Measurements from ENCODE around the gene PGLYRP3.
"Not testable (repeated sequence)": the region's sequence is repeated elsewhere in the genome, so short reads cannot be mapped to it uniquely, and the experiment has no call there.

Gene PGLYRP3

DNA sequence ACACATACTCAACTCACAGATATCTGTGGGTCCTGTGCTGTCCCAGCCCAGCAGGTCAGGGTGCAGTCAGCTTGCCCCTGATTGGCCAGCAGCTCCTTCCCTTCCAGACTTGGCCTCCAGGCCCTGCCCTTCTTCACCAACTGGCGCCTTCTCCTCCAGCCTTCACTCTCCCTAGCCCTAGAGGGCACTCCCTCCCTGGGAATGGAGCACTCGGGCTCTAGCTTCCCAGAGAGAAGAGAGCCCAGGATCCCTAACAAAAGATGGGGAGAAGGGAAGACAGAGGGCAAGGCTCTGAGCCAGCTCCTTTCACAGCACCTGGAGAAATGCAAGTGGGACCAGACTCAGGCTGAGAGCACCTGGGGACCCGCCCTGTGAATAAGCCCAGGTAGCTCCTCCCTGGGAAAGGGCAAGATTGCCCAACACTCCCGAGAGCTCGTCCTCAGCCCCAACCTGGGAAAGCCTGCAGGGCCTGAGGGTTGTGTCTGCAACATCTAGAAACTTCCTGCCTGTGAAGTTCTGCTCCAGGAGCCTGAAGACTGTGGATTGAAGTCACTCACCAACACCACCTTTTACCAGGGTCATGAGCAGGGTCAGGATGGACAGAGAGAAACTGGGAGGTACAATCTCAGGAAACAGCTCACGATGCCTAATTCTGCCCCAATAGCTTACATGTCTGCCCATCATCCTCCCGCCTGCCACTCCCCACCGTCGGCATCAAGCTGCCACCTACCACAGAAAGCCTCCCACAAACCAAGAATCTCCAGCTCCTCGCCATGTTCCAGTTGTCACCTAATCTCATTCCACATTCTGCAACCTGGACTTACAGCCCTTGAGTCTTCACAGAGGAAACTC lies 36.0 kb upstream of the PGLYRP3 start, which contains the start of gene PGLYRP4:
Gene PGLYRP4, minus strand, starts transcription at position 331 of the 852 bp plus-strand sequence. CDS start 909 bp downstream, outside the sequence.
- DNase-seq (ENCODE audit: low spot score), result no peak

DNA sequence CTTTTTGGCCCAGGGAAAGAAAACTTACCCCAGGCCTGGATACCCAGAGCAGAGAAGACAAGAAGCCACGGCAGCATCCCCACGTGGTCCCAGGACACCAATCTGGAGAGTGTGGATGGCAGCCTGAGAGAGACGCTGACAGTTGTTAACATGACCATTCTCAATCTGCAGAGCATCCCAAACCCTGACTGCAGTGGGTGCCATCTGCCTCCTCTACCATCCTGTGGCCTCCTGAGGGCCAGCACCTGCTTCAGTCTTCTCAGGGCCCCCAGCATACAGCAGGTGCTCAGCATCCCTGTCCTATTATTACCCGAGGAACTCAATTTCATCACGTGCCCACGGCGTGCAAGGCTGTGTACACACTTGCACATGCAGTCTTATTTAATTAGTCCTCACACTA lies 35.1 kb upstream of the PGLYRP3 start:
- DNase-seq (ENCODE audit: low spot score), result no peak

DNA sequence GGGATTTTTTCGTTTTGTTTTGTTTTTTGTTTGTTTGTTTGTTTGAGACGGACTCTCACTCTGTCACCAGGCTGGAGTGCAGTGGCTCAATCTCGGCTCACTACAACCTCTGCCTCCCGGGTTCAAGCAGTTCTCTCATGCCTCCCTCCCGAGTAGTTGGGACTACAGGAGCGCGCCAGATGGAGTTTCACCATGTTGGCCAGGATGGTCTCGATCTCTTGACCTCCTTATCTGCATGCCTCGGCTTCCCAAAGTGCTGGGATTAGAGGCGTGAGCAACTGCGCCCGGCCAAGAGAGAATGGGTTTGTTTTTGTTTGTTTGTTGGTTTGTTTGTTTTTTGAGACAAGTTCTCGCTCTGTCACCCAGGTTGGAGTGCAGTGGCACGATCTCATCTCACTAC lies 34.3 kb upstream of the PGLYRP3 start:
- DNase-seq (ENCODE audit: low spot score), result not testable (repeated sequence)

DNA sequence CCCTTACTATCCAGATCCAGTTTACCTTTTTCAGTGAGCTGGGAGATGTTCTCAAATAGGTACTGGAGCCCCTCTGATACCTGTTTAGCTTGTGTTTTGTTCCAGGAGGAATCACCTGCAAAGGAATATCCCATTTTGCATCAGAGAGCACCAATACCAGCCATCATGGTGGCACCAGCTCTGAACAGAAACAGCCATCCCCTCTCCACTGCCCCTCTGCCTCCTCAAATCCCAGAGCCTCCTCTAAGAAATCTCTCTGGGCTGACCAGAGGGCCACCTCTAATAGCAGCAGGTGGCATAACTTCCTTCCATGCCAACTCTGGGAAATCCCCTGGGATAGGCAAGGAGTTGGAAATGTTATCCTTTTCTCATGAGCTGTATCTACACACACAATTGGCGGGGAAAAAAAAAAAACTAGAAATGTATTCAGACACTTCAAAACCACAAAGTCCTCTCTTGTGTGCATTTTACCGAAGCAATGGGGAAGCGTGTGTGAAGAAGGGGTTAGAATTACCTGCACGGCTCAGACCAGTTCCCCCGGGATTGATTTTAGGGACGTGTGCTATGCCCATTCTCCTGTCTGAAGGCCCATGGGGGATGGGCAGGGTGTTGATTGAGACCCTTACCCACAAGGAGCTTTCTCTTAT lies 33.4 kb upstream of the PGLYRP3 start:
- DNase-seq (ENCODE audit: low spot score), result no peak

DNA sequence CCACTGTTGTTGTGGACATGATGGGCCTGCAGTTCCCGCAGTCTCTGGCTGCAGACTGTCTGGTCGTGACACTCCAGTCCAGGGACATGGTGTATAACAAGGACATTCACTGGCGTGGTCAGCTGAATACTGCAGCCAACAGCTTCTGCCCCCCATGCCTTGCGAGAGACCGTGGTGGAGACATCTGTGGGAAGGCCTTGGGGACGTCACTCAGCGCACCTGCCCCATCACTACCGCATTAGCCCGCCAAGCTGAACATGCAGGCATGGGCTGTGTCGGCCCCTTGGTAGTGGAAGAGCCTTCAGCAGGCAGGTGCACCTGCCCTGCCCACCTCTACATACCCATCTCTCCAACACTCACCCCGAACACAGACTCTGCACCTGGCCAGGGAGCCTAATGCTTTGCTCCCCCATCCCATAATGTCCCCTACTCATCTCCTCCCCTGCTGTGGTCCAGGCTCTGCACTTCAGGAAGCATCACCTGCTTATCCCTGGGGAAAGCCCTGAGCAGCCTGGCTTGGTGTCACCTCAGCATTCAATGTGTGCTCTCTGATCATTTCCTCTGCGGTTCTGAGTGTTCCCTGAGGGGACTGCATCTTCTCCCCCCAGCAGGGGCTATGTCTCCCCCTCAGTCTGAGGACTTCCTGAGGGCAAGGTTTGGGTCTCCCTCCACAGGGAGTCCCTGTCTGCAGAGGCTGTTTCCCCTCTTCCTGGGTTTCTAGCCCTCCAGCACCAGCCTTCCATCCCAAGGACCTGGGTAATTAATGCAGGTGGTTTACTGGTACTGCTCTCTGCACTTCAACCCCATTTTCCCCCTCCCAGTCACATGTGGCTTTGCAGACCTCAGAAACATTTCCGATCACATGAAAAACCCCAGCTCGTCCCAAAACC lies 32.7 kb upstream of the PGLYRP3 start:
- DNase-seq (ENCODE audit: low spot score), result no peak

DNA sequence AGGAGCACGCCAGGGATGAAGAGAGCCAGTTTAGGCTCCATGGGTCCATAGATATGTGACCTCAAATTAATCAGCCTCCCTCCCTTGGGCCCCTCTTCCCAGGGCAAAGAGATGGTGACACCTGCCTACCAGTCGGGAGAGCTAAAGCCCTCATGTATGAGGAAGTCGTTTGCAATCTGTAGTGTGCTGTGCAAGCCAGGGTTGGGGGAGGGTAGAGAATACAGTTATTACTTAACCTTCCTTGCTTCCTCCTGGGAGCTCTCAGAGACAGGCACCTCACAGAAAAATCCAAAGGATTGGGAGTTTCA lies 31.9 kb upstream of the PGLYRP3 start:
- no peak for DNase-seq (ENCODE audit: low spot score)

DNA sequence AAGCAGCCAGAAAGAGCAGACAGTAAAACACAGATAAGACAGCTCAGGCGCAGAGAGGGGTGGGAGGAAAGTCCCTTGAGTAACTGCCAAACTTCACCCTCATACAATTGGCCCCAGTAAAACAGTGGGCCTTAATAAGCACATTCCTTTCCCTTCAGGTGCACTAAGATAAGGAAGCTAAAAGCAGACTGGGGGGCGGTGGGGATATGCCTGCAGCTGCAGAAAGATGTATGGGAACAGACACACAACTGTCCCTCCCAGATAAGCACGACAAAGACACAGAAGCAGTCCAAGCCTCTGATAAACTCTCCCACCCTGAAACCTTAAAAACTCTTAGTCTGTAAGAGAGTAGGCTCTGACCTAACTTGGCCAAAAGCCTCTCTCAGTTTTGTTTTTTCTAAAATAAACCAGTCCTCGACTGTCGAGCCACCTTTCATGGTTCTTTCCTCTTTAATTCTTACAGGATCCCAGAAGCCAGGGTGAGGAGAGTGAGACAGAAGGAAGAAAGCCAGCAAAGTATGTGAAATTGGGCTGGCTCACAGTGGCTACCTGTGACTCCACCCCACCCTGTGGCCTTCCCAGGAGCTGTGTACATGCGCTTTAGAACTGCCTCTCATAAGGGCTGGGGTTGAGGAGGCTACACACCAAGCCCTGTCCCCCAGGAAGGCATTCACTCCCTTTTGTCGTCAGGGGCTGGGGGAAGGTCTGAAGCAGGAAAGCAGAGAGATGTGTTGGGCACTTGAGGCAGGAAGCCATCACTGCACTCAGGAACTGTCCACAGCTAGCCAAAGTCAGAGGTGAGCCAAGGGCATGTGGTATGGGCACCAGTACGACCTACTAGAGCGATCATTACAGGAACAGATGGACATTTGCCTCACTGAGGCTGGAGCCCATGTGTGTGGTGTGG lies 31.3 kb upstream of the PGLYRP3 start:
- DNase-seq (ENCODE audit: low spot score), result no peak

DNA sequence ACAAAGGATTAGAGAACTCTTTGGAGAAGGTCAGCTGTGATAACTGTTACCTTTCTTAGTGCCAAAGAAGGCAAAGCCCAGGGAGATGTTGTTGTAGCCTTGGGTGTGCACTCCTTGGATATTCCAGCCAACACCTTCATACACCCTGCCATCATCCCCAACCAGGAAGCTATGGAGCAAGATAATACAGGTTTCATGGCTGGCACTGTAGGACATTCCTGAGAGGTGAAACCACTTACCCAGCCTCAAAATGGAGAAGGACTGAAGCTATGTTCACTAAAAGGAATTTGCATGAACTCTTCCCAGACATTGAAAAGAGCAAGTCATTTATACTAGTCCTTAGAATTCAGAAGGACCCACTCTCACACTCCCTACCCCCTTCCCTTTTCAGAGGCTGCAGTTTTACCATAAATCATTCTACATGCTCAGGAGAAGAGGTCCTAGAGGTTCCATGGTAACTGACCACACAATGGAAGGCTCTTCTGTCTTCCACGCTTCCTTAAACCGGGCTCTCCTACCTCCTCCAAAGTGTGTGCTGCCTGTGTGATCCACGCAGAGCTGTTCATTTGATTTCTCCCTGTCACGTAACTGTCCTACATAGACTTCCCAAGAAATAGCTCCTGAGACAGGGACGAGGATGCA lies 30.4 kb upstream of the PGLYRP3 start:
- no peak for DNase-seq (ENCODE audit: low spot score)

DNA sequence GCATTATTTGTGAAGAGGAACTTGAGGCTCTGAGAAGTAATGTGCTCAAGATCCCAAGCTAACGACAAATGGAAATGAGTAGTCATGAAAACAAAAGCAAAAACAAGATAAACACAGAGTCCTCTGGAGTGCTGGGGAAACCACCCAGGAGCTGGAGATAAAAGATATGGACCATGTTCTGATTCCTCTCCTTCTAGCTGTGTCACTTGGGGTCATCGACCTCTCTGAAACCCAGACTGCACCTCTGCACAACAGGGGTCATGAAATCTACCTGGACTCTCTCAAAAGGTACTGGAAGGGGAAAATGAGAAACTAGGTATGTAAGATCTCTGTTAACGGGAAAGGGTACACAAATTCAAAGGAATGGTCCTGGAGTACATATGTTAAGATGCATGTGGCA lies 29.4 kb upstream of the PGLYRP3 start:
- DNase-seq (ENCODE audit: low spot score), result no peak

DNA sequence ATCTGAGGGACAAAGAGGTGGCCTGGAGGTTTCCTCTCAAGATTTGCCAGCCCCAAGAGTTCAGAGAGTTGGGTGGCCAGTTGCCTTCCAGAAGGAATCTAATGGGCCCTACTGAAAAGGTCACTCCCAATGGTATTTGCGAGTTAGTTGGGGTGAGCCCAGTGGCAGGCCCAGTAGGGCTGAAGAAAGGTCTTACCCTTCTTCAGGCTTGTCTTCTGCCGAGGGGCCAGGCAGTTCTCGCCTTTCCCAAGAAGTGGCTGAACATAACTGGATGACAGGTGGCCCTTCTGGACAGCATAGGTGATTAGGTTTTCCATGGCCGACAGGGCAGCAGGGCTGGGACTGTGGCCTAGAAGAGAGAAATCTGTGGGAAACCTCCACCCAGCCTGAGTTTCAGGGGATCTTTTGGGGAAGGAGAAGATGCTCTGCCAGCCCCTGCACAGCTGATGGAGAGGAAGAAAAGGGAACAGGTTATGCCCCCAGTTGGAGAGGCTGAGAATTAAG lies 28.7 kb upstream of the PGLYRP3 start:
- no peak for DNase-seq (ENCODE audit: low spot score)

DNA sequence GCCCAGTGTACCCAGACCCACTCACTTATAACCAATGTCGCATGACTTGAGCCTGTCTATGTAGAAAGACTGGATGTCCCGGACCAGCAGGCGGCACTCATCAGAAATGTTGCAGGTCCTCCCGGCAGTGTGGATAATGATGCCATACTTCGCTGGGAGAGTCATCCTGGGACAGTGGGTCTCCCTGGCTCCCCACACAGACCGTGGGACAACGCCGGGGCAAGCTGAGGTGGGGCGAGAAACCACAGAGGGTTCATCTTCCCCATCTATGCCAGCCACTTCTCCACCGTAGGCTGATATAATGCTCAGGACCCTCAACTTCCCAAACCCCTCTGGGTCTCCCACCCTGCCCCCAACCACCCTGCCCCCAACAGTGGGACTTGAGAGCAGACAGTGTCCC lies 27.6 kb upstream of the PGLYRP3 start:
- DNase-seq (ENCODE audit: low spot score), result no peak

DNA sequence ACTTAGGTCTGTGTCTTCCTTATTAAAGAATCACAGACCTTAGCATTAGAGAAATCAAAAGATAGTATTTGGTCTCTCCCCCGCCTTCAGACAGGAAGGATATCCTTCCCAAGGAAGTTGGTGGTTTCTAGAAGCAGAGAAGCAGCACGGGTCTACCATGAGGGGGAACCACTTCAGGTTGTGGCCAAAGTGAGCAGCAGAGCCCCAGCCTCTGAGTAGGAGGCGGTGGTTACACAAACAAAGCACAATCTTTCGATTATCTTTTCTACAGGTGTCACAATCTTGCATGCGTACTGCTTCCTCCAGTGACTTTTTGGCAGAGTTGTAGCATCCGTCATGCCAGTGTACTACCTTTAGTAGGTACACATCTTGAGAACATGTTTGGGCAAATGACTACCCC lies 27.1 kb upstream of the PGLYRP3 start:
- DNase-seq (ENCODE audit: low spot score), result no peak

DNA sequence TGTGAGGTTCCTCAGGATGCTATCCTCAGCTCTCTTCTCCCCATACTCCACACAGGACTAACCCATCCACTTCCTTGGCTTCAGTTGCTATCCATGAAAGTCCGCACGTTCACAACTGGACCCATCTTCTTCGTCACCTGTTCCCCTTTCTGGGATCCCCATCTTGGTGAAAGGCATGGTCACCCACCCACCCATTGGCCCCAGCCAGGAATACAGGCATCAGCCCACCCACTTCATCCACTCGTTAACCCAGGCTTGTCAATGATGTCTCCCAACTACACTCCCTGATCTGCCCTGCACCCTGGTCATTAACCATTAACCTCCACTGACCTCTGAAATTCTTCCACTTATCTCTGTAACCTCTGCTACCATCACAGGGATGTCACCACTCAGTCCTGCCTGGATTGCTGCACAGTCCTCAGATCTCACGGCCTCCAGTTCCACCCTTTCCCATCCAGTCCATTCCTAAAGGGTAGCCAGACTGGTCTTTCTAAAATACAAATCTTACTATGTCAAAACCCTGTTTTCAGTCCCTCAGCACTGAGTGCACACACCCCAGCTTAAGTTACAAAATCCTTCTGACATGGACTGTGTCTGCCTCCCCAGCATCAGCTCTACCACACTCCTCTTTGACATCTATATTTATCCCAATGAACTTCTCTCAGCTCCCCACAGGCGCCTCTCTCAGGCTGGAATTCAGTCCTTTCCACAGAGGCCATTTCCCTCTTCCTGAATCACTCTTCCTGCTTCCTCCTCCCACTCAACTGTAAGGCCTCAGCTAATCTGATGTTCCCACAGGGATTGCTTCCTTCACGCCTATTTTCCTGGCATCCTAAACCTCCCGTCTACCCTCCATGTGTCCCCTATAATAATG lies 25.5 kb upstream of the PGLYRP3 start:
- no peak for DNase-seq (ENCODE audit: low spot score)

DNA sequence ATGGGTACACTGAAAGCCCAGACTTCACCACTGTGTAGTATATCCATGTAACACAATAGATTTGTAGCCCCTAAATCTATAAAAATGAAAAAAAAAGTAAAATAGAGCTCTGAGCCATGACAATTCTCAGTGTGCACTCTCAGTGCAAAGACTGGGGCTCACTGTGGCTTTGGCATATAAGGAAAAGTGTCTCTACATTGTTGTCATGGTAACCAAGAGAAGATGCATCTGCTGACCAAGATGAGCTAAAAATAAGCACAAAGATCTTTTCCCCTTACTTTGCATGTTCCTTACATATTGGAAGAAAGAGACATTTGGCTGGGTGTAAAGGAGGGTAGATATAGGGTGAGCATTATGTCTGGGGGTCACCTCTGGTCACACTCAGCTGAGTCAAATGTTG lies 23.9 kb upstream of the PGLYRP3 start:
- no peak for DNase-seq (ENCODE audit: low spot score)

DNA sequence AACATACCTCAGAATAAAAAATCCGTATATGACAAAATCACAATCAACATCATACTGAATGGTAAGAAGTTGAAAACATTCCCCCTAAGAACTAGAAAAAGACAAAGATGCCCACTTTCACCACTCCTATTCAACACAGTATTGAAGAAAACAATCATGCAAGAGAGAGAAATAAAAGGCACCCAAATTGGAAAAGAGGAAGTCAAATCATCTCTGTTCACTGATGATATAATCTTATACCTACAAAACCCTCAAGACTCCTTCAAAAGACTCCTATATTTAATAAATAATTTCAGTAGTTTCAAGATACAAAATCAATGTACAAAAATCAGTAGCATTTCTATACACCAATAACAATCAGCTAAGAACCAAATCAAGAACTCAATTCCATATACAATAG lies 21.1 kb upstream of the PGLYRP3 start:
- no peak for DNase-seq (ENCODE audit: low spot score)

DNA sequence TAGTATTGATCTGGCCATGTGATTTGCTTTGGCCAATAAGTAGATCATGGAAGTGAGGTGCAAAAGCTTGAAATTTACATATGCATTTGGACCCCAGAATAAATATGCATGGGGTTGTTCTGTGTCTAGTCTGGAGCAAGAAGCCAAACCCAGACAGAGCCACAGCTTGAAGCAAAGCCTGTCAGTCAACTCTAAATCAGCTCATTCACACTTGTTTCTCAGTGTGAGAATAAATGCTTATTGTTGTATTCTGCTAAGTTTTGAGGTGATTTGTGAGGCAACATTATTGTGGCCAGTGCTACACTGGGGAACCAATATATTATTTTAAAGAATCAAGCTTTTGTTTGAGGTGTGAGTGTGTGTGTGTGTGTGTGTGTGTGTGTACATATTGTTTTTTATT lies 12.2 kb upstream of the PGLYRP3 start:
- DNase-seq (ENCODE audit: low spot score), result no peak

DNA sequence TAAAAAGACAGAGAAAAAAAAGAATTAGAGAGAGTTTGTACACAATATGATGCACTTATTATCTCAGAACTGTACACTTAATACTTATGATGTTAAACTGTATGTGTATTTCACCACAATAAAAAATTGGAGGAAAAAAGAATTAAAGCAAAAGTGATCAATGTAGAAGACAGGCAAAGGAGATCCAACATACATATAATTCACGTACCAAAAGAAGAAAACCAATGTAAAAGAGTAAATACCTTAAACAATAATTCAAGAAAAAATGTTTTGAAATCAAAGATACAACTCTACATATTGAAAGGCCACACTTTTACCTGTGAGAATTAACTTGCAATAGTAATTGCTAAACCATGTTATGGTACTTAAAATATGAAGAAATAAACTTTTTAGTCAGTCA lies 9.8 kb upstream of the PGLYRP3 start:
- DNase-seq (ENCODE audit: low spot score), result no peak

DNA sequence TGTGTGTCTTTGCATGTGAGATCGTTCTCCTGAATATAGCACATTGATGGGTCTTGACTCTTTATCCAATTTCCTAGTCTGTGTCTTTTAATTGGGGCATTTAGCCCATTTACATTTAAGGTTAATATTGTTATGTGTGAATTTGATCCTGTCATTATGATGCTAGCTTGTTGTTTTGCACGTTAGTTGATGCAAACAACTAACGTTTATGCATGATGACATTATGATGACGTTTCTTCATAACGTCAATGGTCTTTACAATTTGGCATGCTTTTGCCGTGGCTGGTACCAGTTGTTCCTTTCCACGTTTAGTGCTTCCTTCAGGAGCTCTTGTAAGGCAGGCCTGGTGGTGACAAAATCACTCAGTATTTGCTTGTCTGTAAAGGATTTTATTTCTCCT lies 5.4 kb upstream of the PGLYRP3 start:
- DNase-seq (ENCODE audit: low spot score), result not testable (repeated sequence)

DNA sequence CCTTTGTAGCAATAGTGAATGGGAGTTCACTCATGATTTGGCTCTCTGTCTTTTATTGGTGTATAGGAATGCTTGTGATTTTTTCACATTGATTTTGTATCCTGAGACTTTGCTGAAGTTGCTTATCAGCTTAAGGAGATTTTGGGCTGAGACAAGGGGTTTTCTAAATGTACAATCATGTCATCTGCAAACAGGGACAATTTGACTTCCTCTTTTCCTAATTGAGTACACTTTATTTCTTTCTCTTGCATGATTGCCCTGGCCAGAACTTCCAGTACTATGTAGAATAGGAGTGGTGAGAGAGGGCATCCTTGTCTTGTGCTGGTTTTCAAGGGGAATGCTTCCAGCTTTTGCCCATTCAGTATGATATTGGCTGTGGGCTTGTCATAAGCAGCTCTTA lies 3.3 kb upstream of the PGLYRP3 start:
- DNase-seq (ENCODE audit: low spot score), result not testable (repeated sequence)

DNA sequence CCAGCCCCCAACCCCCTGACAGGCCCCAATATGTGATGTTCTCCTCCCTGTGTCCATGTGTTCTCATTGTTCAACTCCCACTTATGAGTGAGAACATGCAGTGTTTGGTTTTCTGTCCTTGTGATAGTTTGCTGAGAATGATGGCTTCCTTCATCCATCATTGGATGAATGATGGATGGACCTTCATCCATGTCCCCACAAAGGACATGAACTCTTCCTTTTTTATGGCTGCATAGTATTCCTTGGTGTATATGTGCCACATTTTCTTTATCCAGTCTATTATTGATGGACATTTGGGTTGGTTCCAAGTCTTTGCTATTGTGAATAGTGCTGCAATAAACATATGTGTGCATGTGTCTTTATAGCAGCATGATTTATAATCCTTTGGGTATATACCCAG lies 1.6 kb upstream of the PGLYRP3 start:
- DNase-seq (ENCODE audit: low spot score), result not testable (repeated sequence)

All from cerebellar cortex (tissue), 1 donor.